ENCODE measurements around the gene CAMK2D.

The CAMK2D gene

DNA sequence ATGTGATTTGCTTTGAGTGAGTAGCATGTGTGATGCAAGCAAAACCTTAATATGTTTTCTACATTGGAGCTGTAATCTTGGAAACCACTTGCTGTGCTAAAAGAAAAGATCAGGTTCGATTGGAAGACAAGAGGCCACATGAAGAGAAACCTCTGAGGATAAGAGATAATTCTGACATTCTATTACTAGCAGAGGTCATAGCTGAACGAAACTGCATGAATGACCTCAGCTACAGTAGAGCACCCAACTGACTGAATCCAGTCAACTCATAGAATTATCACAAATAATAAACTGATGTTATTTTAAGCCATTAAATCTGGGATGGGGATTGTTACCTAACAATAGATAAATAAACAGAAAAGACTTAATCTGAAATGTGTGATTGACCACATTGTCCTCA is 147.1 kb downstream of the CAMK2D start:
- DNase-seq (ENCODE audit: low read depth in 1 of 2, low spot score in 1 of 2) = no peak

DNA sequence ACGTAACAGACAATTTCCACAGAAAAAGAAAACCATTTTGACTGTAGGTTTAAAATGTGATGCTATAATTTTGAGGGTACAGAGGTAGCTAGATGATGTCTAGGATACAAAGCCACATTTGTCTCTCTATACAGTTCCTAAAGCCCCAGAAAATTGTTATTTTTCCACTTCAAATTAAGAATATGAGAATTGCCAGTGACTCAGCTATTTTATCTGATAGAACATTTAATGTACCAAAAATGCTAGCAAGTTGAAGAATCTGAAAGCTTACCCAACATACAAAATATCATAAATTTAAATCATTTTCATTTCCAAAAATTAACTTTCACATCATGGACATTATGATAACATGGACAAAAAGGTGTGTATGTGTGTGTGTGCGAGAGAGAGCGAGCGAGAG is 148.0 kb downstream of the CAMK2D start:
- no peak for DNase-seq (ENCODE audit: low read depth in 1 of 2, low spot score in 1 of 2)

DNA sequence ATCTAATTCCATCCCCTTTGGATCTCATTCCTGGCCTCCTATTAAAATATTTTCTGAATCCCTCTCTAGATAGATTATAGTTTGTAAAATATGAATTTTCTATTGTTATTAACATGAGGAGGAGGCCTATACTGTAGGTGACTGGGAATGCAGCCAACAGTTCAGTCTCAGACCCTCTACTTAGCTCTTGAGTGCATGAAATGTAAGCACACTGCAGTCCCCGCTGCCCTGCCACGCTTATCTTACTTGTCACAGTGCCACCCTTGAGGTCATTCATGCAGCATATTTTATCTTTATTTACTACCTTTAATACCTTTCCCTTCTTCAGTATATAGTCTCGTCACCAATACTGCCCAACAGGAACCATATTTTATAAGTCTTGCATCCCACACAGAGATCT is 151.0 kb downstream of the CAMK2D start:
- no peak for DNase-seq (ENCODE audit: low read depth in 1 of 2, low spot score in 1 of 2)

GRCh38 chr4:113607998-113608397 is 153.5 kb downstream of the CAMK2D start:
- DNase-seq (ENCODE audit: low read depth in 1 of 2, low spot score in 1 of 2) = no peak

- no peak for DNase-seq (ENCODE audit: low read depth in 1 of 2, low spot score in 1 of 2)
These were observed 154.3 kb downstream of the CAMK2D start for GRCh38 chr4:113607147-113607720.

DNA sequence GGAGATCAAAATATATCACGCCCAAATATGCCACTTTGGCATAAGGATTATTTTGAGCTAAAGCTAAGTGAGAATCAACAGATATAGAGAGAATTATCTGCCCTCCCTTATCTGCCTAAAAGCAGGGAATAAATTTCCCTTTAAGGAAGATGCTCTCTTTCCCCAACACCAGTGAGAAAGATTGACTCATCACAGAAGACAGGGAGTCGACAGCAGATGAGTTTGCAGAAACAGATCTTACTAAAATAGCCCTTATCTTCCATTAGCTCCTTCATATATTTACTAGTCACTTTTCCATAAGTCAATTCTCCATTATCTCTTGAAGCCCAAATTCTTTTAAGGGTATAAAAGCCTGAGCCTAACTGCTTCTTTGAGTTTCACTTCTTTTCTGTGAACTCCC is 156.6 kb downstream of the CAMK2D start:
- DNase-seq (ENCODE audit: low read depth in 1 of 2, low spot score in 1 of 2) = no peak

- no peak for DNase-seq (ENCODE audit: low read depth in 1 of 2, low spot score in 1 of 2)
These were observed 157.6 kb downstream of the CAMK2D start for GRCh38 chr4:113603911-113604310.

DNA sequence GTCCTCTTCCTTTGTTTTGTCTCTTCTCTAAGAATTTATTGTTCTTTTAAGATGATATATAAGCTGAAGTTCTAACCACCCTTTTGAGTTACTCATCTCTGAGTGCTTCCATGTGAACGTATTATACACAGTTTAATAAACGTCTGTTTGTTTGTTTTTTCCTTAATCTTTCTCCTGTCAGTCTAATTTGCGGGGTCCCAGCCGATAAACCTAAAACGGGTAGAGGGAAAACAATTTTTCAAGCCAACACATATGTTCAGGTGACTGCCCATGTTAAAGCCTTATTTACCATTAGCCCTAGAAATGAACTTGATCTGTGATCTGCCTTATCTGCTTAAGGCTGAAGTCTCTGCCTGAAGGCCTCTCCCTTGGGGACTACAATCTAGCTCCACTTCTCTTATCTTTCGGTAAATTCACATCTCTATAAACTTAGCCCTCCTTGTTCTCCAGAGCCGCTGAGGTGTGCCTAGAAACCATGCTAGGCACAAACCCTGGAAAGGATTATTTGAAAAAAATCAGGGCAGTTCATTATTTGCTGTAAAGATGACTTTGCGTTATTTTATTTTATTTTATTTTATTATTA is 158.8 kb downstream of the CAMK2D start:
- no peak for DNase-seq (ENCODE audit: low read depth in 1 of 2, low spot score in 1 of 2)

- no peak for DNase-seq (ENCODE audit: low read depth in 1 of 2, low spot score in 1 of 2)
These were observed 159.9 kb downstream of the CAMK2D start for GRCh38 chr4:113601636-113602035.

GRCh38 chr4:113596396-113596795 is 165.1 kb downstream of the CAMK2D start:
- no peak for DNase-seq (ENCODE audit: low read depth in 1 of 2, low spot score in 1 of 2)

- DNase-seq (ENCODE audit: low read depth in 1 of 2, low spot score in 1 of 2) = no peak
These were observed 167.3 kb downstream of the CAMK2D start for GRCh38 chr4:113594231-113594556.

DNA sequence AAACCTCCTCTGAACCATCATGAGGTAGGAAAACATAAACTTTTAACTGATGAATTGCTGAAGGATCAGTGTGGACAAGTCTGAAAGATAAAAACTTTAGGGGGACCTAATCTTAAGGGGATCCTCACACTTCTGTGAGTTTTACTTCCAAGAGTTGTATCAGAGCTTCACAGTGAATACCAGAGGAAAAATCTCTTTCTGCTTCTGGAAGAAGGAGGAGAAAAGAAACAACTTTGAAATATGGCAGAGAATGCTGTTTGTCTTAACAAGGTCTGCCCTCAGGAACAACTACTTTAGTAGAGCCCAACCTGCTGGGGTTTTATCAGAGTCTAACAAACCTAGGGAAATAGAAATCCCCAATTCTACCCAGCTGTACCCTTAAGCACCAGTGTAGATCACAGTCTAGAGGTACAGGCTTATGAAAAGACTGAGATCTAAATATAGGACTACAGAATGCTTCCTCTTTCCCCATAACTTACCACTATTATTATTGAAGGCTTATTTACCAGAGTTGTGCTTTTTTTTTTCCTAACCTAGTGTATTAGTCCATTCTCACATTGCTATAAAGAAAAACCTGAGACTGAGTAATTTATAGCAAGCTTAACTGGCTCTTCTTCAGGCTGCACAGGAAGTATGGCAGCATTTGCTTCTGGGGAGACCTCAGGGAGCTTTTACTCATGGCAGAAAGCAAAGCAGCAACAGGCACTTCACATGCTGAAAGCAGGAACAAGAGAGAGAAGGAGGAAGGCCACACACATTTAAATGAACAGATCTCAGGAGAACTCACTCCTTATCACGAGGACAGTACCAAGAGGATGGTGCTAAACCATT is 167.9 kb downstream of the CAMK2D start:
- no peak for DNase-seq (ENCODE audit: low read depth in 1 of 2, low spot score in 1 of 2)

DNA sequence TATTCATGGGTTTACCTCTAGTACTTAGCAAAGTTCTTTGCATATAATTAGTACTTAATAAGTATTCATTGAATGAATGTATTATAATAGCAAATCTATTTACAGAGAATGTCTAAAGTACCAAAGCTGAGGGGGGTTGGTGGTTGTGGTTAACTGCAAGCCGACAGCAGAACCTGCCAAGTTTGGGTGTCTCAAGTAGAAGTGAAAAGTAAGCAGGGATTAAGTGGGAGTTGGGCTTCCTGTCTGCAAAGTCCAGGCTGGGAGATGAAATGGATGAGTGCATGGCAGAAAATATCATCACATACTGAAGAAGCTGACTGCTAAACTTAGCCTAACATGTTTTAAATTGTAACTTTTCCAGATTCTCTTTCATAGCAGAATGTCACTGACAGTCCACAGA is 169.6 kb downstream of the CAMK2D start:
- DNase-seq (ENCODE audit: low read depth in 1 of 2, low spot score in 1 of 2) = no peak

- DNase-seq (ENCODE audit: low read depth in 1 of 2, low spot score in 1 of 2) = no peak
These were observed 172.5 kb downstream of the CAMK2D start for GRCh38 chr4:113588895-113589668.

- DNase-seq (ENCODE audit: low read depth in 1 of 2, low spot score in 1 of 2) = no peak
These were observed 173.8 kb downstream of the CAMK2D start for GRCh38 chr4:113587640-113588275.

DNA sequence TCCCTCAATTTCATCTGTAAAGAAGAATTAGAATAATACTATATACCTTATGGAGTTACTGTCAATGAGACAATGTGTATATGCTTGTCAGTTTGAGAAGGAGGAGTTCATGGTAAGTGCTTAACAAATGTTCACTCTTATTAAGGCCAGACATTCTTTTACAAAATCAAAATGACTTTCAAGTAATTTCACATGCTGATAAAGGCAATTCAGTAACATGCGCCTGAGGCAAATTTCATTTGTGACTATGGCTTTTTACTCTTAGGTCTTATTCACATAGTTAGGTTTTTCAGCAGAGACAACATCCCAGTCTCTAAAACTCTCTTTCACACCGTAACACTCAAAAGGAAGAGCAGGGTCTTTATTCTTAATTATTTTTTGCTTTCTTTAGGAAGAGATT is 174.4 kb downstream of the CAMK2D start:
- DNase-seq (ENCODE audit: low read depth in 1 of 2, low spot score in 1 of 2) = no peak

DNA sequence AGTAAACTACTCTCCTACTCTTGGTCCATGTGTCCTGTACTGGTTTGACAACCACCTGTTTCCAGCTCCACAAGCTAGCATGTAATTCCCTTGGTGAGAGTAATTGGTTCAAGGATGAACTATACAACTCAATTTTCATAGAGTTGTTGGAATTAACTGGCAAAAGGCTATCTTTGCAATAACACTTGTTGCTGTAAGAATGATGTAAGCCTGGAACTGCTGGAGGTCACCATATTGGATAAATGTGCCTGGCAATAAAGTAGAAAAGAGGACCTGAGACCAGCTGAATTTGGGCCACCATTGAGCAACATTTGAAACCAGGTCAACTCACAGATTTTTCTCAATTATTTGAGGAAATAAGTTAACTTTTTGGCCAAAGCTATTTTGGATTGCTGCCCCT is 175.5 kb downstream of the CAMK2D start:
- DNase-seq (ENCODE audit: low read depth in 1 of 2, low spot score in 1 of 2) = no peak

GRCh38 chr4:113584407-113585150 is 177.0 kb downstream of the CAMK2D start:
- no peak for DNase-seq (ENCODE audit: low read depth in 1 of 2, low spot score in 1 of 2)

GRCh38 chr4:113582737-113583136 is 178.8 kb downstream of the CAMK2D start:
- DNase-seq (ENCODE audit: low read depth in 1 of 2, low spot score in 1 of 2) = no peak

DNA sequence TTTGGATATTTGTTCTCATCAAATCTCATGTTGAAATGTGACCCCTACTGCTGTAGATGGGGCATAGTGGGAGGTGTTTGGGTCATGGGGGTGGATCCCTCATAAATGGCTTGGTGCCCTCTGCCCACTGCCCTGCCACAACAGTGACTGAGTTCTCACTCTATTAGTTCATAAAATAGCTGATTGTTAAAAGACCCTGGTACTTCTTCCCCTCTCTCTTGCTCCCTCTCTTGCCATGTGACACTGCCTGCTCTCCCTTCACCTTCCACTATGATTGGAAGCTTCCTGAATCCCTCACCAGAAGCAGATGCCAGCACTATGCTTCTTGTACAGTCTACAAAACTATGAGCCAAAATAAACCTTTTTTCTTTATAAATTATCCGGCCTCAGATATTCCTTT is 182.2 kb downstream of the CAMK2D start:
- no peak for DNase-seq (ENCODE audit: low read depth in 1 of 2, low spot score in 1 of 2)
